GM15510 (cell line): ENCODE measurements around the gene APEX2.

Experiments used
- POLR2A ChIP-seq: IDR thresholded peaks from 3 replicates; pipeline ENCODE4 v1.6.1; 2011; ENCODE audit warnings: borderline replicate concordance; ENCODE audit not compliant: insufficient read length; ENCODE audit errors: extremely low read depth

Gene APEX2

DNA sequence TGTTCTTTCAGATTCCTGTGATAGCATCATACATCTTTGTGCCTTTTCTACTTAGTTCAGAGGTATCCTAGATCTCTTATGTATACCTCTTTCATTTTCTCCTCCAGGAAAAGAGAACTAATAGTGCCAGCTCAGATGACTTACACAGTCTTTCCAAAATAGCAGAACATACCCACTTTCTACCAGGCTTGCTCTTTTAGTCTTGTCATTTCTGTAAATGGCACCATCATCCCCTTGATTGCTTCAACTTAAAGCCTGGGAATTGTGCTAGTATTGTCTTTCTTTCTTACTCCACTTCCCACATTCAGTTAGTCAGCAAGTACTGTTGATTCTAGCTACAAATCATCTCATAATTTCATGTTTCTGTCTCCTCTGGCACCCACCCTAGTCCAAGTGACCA, 5.1 kb downstream of the APEX2 start:
- no peak for TF ChIP-seq POLR2A

DNA sequence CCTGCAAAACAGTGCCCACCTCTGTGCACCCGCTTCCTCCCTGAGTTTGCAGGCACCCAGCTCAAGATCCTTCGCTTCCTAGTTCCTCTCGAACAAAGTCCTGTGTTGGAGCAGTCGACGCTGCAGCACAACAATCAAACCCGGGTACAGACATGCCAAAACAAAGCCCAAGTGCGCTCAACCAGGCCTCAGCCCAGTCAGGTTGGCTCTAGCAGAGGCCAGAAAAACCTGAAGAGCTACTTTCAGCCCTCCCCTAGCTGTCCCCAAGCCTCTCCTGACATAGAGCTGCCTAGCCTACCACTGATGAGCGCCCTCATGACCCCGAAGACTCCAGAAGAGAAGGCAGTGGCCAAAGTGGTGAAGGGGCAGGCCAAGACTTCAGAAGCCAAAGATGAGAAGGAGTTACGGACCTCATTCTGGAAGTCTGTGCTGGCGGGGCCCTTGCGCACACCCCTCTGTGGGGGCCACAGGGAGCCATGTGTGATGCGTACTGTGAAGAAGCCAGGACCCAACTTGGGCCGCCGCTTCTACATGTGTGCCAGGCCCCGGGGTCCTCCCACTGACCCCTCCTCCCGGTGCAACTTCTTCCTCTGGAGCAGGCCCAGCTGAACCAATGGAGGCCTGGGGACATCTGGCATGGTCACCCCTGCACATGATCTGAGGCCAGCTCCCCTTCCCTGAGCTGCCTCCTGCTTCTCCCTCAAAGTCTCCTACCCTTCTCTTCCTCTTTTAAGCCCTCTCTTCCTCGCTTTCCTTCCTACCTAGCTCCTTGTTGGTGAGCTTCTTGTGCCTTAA, 6.9 kb downstream of the APEX2 start:
- TF ChIP-seq POLR2A, result no peak

DNA sequence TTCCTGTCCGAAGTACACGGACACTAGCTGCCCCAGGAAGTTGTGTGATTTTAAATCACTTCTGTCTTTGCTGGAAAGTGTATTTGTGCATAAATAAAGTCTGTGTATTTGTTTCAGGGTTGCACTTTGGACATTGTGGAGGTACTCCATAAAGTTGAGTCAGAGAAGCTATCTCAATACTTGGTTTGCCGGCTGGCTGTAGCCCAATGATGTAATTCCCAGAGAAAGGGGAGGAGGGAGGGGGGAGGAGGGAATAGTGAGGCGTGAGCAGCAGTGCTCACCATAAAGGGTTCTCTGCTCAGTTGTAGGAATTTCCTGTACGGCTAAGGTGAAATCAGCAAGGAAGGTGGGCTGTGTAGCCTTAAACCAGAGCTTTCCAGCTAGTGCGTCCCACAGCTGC, 7.5 kb downstream of the APEX2 start:
- no peak for TF ChIP-seq POLR2A

DNA sequence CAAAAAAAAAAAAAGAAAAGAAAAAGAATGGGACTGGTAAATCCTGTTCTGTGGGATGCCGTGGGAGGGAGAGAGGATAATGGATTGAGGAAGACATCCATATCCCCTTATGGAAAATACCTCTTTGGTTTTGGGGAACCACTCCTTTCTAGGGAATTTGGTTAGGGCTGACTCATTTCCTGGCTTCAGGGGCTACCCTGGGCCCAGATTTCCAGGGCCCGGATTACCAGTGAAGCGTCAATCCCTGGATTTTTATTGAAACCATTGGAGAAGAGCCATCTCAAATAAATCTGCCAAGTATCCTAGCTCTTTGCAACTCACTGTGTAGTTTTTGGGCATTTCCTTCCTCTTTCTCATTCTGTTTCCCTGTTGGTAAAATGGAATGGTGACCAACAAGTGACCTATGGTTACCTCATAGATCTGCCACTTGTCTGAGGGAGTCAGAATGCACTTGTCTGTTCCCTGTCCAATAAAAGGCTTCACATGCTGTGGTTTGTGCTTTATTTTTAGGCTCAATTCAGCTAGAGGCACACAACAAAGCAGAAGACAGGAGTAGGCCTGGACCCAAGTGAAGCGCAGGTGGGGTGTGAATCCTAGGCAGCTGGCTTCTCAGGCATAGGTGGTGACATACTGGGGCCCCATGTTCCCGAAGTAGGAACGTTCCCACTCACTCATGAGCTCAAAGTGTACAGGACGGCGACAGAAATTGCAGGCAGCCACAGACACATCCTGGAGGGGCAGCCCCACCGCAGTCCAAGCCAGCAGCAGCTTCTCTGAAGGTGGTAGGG, 8.6 kb downstream of the APEX2 start:
- no peak for TF ChIP-seq POLR2A

DNA sequence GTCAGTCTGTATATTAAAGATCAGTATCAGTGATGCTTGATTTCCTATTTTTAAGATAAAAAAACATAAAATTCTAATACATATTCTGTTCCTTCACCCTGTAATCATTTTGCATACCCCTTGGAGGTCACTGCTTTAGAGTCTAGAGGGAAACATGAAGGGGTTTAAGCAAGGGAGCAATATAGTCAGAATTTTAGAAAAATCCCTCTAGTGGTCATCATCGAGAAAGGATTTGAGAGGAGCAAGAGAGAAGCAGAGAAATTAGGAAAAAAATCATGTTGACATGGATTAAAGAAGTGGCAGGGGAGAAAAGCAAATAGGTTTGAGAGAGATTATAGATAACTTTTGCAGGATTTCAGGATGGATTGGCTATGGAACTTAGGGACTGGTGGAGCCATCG, 11.1 kb downstream of the APEX2 start:
- no peak for TF ChIP-seq POLR2A

DNA sequence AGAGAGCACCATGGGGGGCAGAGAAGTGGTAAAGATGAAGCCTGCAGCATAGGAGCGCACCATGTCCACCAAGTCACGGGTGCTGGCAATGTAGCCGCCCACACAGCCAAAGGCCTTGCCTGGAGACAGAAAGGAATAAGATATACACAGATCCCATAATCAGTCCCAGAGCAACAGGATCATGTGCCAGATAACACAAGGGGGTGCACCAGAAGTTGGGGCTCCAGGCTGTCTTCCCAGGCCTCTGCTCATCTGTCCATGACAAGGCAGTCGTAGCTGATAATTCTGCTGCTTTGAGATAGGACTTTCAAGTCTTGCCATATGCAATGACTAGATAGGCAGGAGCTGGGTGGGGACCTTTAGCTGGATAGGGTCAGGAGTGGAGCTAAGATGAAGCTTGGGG, 14.7 kb downstream of the APEX2 start:
- no peak for TF ChIP-seq POLR2A

DNA sequence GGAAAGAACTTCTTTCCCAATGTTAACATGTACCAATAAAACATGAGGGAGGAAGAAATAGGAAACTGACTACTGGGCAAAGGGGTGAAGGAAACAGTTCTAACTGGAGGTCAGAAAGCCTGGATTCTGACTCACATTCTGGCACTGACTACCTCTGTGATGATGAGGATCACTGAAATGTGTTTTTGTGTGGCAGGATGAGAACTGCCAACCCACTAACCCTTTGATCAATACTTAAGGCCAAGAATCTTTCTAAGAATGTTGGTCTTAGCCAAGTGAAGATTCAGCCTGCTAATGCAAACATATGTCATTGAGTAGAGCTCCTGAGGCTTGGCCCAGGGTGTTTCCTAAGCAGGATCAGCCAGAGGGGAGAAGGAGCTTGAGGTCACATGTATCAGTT, 26.0 kb downstream of the APEX2 start:
- TF ChIP-seq POLR2A, result no peak

DNA sequence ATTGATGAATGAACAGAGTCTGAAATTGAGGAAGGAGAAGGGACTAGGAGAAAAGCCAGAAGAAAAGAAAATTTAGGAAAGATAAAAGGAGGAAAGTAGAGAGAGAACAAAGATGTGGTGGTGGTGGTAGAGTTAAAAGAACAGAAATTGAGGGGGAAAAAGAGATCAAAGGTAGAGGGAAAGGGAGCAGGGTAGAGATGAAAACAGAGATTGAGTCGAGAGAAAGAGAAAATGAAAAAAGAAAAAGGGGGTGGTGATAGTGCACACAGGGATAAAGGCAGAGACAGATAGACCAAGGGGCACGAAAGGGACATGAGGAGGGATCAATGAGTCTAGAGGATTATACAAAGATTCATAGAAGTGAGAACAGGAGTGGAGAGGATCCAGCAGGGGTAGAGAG, 26.7 kb downstream of the APEX2 start:
- no peak for TF ChIP-seq POLR2A

DNA sequence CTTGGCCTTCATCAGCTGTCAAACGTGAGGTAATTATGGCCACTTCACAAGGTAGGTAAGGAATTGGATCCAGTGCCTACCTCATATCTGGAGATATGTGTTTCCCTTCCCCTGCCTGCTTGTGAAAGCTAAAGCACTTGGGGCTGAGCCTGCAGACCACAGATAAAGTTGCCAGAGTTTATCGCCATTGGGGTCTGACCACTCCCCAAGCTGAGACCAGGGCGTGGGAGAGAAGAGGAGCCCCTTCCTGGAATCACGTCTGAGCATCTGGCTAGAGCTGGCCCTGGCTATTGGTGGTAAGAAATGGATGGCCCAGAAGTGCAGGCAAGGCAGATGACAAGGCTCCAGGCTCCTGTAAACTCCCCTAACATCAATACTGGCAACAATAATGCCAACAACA, 27.9 kb downstream of the APEX2 start:
- no peak for TF ChIP-seq POLR2A

DNA sequence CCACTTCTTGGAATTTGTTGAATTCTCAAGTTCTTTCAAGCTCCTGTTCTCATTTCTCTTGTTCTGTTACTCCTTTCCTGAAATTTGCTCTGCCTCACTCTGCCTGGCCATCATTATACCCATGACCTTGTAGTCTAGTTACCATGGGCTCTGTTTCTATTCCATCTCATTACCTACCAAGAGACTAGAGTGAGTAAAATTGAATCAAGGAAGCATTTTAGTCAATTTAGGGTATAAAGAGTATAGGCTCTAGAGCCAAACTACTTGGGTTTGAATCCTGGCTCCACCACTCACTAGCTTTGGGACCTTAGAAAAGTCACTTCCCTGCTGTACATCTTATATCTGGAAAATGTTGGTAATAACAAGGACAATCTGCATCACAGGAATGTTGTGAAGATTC, 28.4 kb downstream of the APEX2 start:
- TF ChIP-seq POLR2A, result no peak

DNA sequence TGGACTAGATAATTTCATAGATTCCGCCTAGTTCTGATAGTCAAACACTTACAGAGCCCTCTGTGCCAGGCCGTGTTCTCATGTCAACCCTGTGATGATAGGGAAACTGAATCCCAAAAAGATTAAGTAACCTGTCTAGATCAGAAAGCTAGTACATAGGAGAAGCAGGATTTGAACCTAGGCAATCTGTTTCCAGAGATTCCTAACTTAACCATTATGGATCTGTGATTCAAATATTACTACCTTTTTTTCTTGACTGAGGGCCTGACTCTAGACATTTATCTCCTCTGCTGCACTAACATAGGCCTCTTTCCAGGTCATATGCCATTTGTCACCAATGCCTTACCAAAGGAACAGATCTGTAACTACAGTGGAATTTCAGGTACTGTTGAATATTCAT, 29.1 kb downstream of the APEX2 start:
- no peak for TF ChIP-seq POLR2A

DNA sequence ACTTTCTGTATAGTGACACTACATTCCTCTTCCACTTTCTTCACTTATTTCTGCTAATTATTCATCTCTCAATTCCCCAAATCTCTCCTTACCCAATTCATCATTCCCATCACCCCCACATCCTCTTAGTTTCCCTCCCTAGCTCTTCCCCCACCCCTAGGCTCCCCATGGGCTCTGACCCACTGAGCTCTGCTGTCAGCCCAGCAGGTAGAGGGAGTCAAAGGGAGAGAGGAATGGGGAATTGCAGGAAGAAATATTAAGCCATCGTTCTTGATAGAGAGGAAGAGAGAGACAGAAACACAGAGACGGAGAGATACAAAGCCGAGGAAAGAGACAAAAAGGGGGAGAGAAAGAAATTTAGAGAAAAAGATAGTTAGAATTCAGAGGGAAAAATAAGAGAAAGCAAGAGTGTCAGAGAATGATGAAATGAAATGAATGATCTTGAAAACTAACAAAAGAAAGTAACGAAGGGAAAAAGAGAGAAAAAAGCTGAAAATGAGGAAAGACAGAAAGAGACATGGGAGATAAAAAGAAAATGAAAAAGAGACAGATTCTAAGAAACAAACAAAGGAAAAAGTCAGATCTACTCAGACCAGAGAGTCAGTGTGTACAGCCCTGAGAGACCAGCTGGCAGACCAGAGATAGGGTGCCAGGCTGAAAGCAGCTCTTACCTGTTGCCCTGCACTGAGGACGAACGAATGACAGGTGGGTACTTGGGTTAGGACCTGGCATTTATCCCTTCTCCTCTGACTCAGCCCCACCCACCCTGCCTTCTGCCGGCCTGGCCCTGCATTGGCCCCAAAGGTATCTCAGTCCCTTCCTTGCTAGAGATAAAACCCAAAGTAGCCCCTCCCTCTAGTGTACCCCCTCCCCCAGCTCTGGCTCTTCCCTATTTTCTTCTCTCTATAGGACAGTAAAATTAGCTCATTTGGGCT, 30.4 kb downstream of the APEX2 start, which contains the start of gene ALAS2:
Gene ALAS2 (minus strand): TSS at position 707 of the 935 bp plus-strand sequence. CDS start 4,977 bp downstream, outside the sequence.
- no peak for TF ChIP-seq POLR2A

DNA sequence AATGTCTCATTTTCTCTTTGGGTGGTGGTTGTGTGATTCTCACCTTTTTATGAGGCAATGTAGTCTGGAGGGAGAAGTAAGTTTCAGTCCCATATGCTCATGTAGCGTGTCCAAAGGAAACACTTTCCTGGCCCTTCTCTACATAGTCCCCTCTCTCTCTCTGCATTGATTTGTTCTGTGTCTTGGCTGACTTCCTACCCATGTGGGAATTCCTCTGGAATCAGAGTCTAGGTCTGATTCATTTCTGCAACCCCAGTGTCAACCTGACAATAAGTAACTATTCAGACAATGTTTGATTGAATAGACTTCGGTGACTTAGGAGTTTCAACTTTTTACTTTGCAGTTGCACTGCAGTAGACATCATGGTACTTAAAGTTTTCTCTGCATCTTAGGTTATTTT, 33.3 kb downstream of the APEX2 start:
- TF ChIP-seq POLR2A, result no peak

DNA sequence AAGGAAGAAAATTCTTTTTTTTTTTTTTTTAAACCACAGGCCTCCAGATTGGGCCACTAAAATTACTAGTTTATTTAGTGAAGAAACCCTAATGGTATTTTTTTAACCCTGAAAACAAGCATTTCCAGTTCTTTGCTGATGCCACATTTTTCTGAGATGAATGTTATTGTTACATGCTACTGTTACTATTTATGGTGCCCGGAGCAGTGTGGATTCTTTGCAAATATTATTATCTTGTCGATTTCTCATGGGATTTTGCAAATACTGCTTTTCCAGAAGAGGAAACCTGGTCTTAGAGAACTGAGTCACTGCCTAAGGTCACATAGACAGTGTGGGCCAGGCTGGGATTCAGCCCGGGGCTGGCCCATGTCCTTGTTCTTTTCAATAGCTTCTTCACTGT, 39.3 kb downstream of the APEX2 start:
- TF ChIP-seq POLR2A, result no peak

DNA sequence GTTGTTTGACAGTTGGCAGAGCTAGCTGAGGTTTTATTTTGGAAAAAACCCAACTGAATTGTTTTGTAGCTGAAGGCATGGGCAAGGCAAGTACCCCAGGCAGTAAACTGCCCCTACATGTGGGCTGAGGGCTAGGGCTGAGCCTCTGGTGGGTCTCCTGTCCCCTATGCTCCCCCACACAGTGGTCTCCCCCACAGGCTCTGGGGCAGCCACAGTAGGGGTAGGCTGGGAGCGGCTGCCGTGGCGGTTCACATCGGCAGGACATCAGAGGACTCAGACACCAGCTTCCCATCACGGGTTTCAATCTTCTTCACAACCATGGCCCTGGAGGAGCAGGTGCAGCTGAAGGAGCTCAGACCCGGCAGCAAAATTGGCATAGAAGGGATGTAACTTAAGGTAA, 41.4 kb downstream of the APEX2 start:
- TF ChIP-seq POLR2A, result no peak

DNA sequence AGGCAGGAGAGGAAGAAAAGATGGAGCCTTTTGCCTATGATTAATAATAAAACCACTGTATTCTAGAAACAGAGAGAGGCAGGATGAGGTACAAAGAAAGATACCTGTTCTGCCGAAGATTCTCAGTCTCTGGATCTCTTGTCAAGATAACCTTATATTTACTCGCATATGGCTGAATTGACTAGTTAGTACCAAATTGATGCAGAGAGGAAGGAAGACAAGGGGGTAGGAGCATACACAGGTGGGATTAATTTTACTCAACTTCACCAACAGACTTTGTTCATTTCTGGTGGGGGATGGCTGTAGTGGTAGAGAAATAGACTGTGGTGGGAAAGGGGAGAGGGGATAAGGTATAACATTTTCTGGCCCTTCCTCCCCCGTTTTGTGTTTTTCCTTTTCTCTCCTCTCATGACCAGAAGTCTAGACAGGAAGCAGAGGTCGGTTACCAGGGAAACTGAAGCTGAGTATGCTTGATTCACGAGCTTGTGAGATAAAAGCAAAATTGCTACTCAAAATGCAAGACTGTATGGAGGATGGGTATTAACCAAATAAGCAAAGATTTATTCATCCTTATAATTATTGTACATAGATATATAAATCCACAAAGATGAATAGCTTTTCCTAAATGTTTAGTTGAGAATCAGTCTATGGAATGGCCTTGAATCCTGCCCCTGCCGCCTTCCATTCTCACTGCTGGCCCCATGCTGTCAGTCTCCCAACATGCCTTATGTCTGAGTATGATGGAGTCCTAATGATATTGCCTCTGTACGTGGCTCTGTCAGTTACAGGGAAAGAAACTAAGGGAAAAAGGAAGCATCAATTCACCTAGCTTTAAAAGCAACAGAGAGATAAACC, 56.9 kb downstream of the APEX2 start:
- no peak for TF ChIP-seq POLR2A
